Ectodermal cell (in vitro differentiated cells): ENCODE results near the gene CHID1.

Experiments
- H3K27ac ChIP-seq: 2 replicates; pipeline ENCODE4 v1.7.0; 2013; ENCODE audit warnings: mild to moderate bottlenecking, low read depth, low read length; ENCODE audit not compliant: insufficient read depth, poor library complexity, severe bottlenecking
- H3K27me3 ChIP-seq: 2 replicates; pipeline ENCODE4 v1.7.0; 2013; ENCODE audit warnings: mild to moderate bottlenecking, low read length; ENCODE audit not compliant: insufficient read depth, control insufficient read depth, poor library complexity, severe bottlenecking
- H3K36me3 ChIP-seq: one replicate; pipeline ENCODE4 v1.7.0; 2013; ENCODE audit warnings: low read length; ENCODE audit not compliant: control insufficient read depth, insufficient read depth
- H3K4me1 ChIP-seq: one replicate; pipeline ENCODE4 v1.7.0; 2013; ENCODE audit warnings: low read length; ENCODE audit not compliant: control insufficient read depth, insufficient read depth
- H3K4me3 ChIP-seq: 2 replicates; pipeline ENCODE4 v1.7.0; 2013; ENCODE audit warnings: low read depth, low read length, control low read depth; ENCODE audit not compliant: insufficient read depth
- H3K9me3 ChIP-seq: 2 replicates; pipeline ENCODE4 v1.7.0; 2013; ENCODE audit warnings: mild to moderate bottlenecking, low read length, moderate library complexity; ENCODE audit not compliant: control insufficient read depth
- WGBS, 2 experiments: methylation state at CpG; one replicate each; pipeline ENCODE4 v1.1.7; 2013; ENCODE audit warnings: missing lambda C conversion rate in 2 of 2; 5-methylcytosine and 5-hydroxymethylcytosine counted together

CHID1 gene

GRCh38 chr11:831118-831864 is 79.3 kb downstream of the CHID1 start:
- Histone ChIP-seq H3K9me3 (no peaks in the 10 kb centered on the region), H3K4me3 (peak overlapping the region; percentile 33), H3K36me3 (no peaks in the 10 kb centered on the region), H3K27ac (no peak overlapping the region), H3K4me1 (peaks cover 64% of the 10 kb centered on the region), H3K27me3 (peaks cover 63% of the 10 kb centered on the region)
- 9 to 13% methylated on average over 31 of the region's 31 CpGs for WGBS, 2 experiments

- Histone ChIP-seq H3K4me3 (peak overlapping the region; percentile 33), H3K27ac (no peak overlapping the region), H3K9me3 (no peaks in the 10 kb centered on the region), H3K4me1 (peaks cover 64% of the 10 kb centered on the region), H3K27me3 (peaks cover 71% of the 10 kb centered on the region), H3K36me3 (no peaks in the 10 kb centered on the region)
- 1% methylated on average over 78 of the region's 78 CpGs for WGBS, 2 experiments
These were observed 80.1 kb downstream of the CHID1 start for GRCh38 chr11:830295-831117.

GRCh38 chr11:829847-830294 is 80.7 kb downstream of the CHID1 start:
- Histone ChIP-seq H3K27me3 (peaks cover 72% of the 10 kb centered on the region), H3K27ac (no peak overlapping the region), H3K4me3 (peak overlapping the region; percentile 33), H3K9me3 (no peaks in the 10 kb centered on the region), H3K4me1 (peaks cover 62% of the 10 kb centered on the region), H3K36me3 (peaks cover under 1% of the 10 kb centered on the region)
- 1% methylated on average over 39 of the region's 39 CpGs for WGBS, 2 experiments

GRCh38 chr11:829176-829846 is 81.3 kb downstream of the CHID1 start:
- WGBS, 2 experiments: 6 to 7% methylated on average over 40 of the region's 40 CpGs
- Histone ChIP-seq H3K4me1 (peaks cover 56% of the 10 kb centered on the region), H3K27me3 (peaks cover 72% of the 10 kb centered on the region), H3K27ac (no peak overlapping the region), H3K4me3 (peak overlapping the region; percentile 33), H3K9me3 (no peaks in the 10 kb centered on the region), H3K36me3 (peaks cover 6% of the 10 kb centered on the region)

- peaks cover 9% of the 10 kb centered on the region for H3K36me3 ChIP-seq
- no peak overlapping the region for H3K4me3 ChIP-seq
- H3K27ac ChIP-seq: no peak overlapping the region
- H3K9me3 ChIP-seq: no peaks in the 10 kb centered on the region
- 45 to 47% methylated on average over 21 of the region's 21 CpGs for WGBS, 2 experiments
- H3K27me3 ChIP-seq: peaks cover 72% of the 10 kb centered on the region
- peaks cover 55% of the 10 kb centered on the region for H3K4me1 ChIP-seq
These were observed 82.0 kb downstream of the CHID1 start for GRCh38 chr11:828506-829175.

- WGBS, 2 experiments: 39 to 46% methylated on average over 5 of the region's 5 CpGs
These were observed 82.8 kb downstream of the CHID1 start, which contains the start of gene CRACR2B for GRCh38 chr11:827897-828192. Gene CRACR2B, plus strand, starts transcription at chr11:827919. Its CDS starts 689 bp downstream, at chr11:828608.

GRCh38 chr11:827146-827896 is 83.3 kb downstream of the CHID1 start:
- Histone ChIP-seq H3K27me3 (peaks cover 69% of the 10 kb centered on the region), H3K4me1 (peaks cover 51% of the 10 kb centered on the region), H3K4me3 (peak overlapping the region; percentile 39), H3K36me3 (peaks cover 9% of the 10 kb centered on the region), H3K9me3 (no peaks in the 10 kb centered on the region), H3K27ac (no peak overlapping the region)
- 1 to 3% methylated on average over 66 of the region's 66 CpGs for WGBS, 2 experiments

More at GRCh38 chr11:827897-828192, 82.8 kb downstream of the CHID1 start, which contains the start of gene CRACR2B:
- Histone ChIP-seq H3K36me3 (peaks cover 9% of the 10 kb centered on the region), H3K4me1 (peaks cover 53% of the 10 kb centered on the region), H3K27ac (no peak within 1 kb of the TSS), H3K27me3 (peaks cover 72% of the 10 kb centered on the region), H3K4me3 (peak within 1 kb of the TSS; percentile 39), H3K9me3 (no peaks in the 10 kb centered on the region)

- Histone ChIP-seq H3K4me1 (peaks cover 45% of the 10 kb centered on the region), H3K9me3 (no peaks in the 10 kb centered on the region), H3K27me3 (peaks cover 64% of the 10 kb centered on the region), H3K36me3 (peaks cover 9% of the 10 kb centered on the region), H3K27ac (no peak overlapping the region), H3K4me3 (peak overlapping the region; percentile 39)
- WGBS, 2 experiments: 4 to 5% methylated on average over 22 of the region's 22 CpGs
These were observed 83.8 kb downstream of the CHID1 start for GRCh38 chr11:826836-827145.

GRCh38 chr11:826227-826621 is 84.4 kb downstream of the CHID1 start:
- H3K27me3 ChIP-seq: peaks cover 58% of the 10 kb centered on the region
- 83 to 89% methylated on average over 9 of the region's 9 CpGs for WGBS, 2 experiments
- peaks cover 40% of the 10 kb centered on the region for H3K4me1 ChIP-seq
- H3K9me3 ChIP-seq: no peaks in the 10 kb centered on the region
- no peak overlapping the region for H3K4me3 ChIP-seq
- H3K27ac ChIP-seq: no peak overlapping the region
- H3K36me3 ChIP-seq: peaks cover 9% of the 10 kb centered on the region
